SU-DHL-6 (cell line): ENCODE data around the gene SKOR1.

Source experiments
- H2AFZ ChIP-seq: fragments of 200-600 bp; sonication (generic); 2 replicates; pipeline ENCODE4 v1.6.1; 2014; ENCODE audit warnings: low read depth, mild to moderate bottlenecking, moderate library complexity, mixed read lengths, antibody characterized with exemption, low read length; ENCODE audit not compliant: severe bottlenecking
- H3F3A ChIP-seq: fragments of 200-600 bp; shearing (Covaris generic); 2 replicates; pipeline ENCODE4 v1.6.0; 2016; ENCODE audit warnings: antibody characterized with exemption, mild to moderate bottlenecking; ENCODE audit not compliant: insufficient read depth
- H3K27ac ChIP-seq: fragments of 200-600 bp; sonication (generic); 2 replicates; pipeline ENCODE4 v1.5.1; 2016; ENCODE audit warnings: low read depth, mild to moderate bottlenecking, low read length, moderate library complexity, mixed read lengths
- H3K27me3 ChIP-seq: fragments of 200-600 bp; sonication (generic), shearing (Covaris generic); 2 replicates; pipeline ENCODE4 v1.6.0; 2014; ENCODE audit warnings: mild to moderate bottlenecking, low read length
- H3K36me3 ChIP-seq: fragments of 200-600 bp; sonication (generic); 2 replicates; pipeline ENCODE4 v1.6.1; 2014; ENCODE audit warnings: mild to moderate bottlenecking, low read length, mixed read lengths
- H3K4me2 ChIP-seq: fragments of 300-600, 200-600 bp; shearing (Covaris generic), sonication (generic); 2 replicates; pipeline ENCODE4 v1.6.0; 2014; ENCODE audit warnings: low read length, low read depth, mild to moderate bottlenecking; ENCODE audit not compliant: poor library complexity, severe bottlenecking
- H3K4me3 ChIP-seq: fragments of 200-600 bp; sonication (generic); 2 replicates; pipeline ENCODE4 v1.5.1; 2014; ENCODE audit warnings: antibody characterized with exemption, low read length, mild to moderate bottlenecking, mixed read lengths; ENCODE audit not compliant: insufficient read depth, poor library complexity, severe bottlenecking
- H3K79me2 ChIP-seq: fragments of 200-600 bp; sonication (generic); 2 replicates; pipeline ENCODE4 v1.6.1; 2014; ENCODE audit warnings: mild to moderate bottlenecking, low read length, moderate library complexity; ENCODE audit not compliant: insufficient read depth
- H3K9ac ChIP-seq: fragments of 200-600 bp; sonication (generic); 2 replicates; pipeline ENCODE4 v1.7.0; 2014; ENCODE audit warnings: mild to moderate bottlenecking, low read length
- H3K9me2 ChIP-seq: fragments of 200-600 bp; sonication (generic); replicated peaks from 2 replicates; pipeline ENCODE4 v1.6.1; 2014; ENCODE audit warnings: low read length; ENCODE audit not compliant: insufficient read depth
- H3K9me3 ChIP-seq: fragments of 200-600 bp; sonication (generic); 2 replicates; pipeline ENCODE4 v1.6.1; 2014; ENCODE audit warnings: low read length, mixed read lengths; ENCODE audit not compliant: insufficient read depth
- H4K20me1 ChIP-seq: fragments of 200-600 bp; sonication (generic); 2 replicates; pipeline ENCODE4 v1.6.1; 2014; ENCODE audit warnings: low read depth, mild to moderate bottlenecking, antibody characterized with exemption, low read length, moderate library complexity, mixed read lengths
- EZH2phosphoT487 ChIP-seq: fragments of 200-600 bp; sonication (generic), shearing (Covaris generic); conservative IDR thresholded peaks from 2 replicates; pipeline ENCODE4 v1.6.1; 2018; ENCODE audit warnings: mild to moderate bottlenecking, antibody characterized with exemption, low read length, moderate library complexity, mixed read lengths
- TF ChIP-seq, protein P1 (sequence below): fragments of 200-600 bp; sonication (generic); IDR thresholded peaks from one replicate; pipeline ENCODE4 v1.5.1; 2017; ENCODE audit warnings: antibody characterized with exemption, mild to moderate bottlenecking, low read length, moderate library complexity; ENCODE audit not compliant: insufficient read depth, poor library complexity, severe bottlenecking

The SKOR1 gene

DNA sequence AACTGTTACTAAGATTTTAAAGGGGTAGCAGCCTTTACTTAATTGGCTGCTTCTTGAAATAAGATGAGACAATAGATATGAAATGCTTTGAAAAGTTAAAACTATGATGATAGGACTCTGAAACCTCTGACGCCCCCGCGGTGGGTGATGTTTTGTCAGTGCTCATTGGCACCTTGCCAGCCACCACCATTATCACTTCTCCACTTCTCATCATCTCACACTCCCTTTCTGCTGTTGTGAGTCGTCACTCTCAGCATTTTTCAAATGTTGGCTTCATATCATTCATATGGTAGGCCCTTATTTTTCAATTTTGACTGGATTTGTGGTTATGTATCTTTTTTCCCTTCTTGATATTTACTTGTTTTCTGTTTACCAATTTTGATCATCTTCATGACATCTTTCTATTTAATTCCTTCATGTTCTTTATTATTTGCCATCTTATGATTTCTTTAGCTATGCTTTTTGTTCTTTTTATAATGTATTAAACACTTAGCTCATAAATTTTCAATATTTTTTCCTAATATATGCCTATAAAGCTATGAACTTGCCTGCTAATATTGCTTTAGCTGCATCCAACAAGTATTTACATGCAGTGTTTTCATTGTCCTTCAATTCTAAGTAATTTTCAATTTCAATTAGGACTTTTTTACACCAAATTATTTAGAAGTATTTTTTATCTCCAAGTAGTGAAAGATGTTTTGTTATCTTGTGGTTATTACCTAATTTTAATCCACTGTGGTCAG, 30.3 kb upstream of the SKOR1 start:
- Histone ChIP-seq H3K4me2 (no peak overlapping the region), H3F3A (no peaks in the 10 kb centered on the region), H3K9me3 (0 out of 2 replicates have a peak, but pooled peaks cover 7% of the 10 kb centered on the region), H4K20me1 (no peaks in the 10 kb centered on the region), H3K9me2 (no peaks in the 10 kb centered on the region), H3K27me3 (no peaks in the 10 kb centered on the region), H3K36me3 (peaks cover 7% of the 10 kb centered on the region; the same call in 1 of the 2 replicates), H3K4me3 (no peak overlapping the region), H3K79me2 (no peaks in the 10 kb centered on the region), H3K9ac (no peak overlapping the region), H3K27ac (no peak overlapping the region), H2AFZ (no peak overlapping the region)
- TF ChIP-seq, protein P1, sequence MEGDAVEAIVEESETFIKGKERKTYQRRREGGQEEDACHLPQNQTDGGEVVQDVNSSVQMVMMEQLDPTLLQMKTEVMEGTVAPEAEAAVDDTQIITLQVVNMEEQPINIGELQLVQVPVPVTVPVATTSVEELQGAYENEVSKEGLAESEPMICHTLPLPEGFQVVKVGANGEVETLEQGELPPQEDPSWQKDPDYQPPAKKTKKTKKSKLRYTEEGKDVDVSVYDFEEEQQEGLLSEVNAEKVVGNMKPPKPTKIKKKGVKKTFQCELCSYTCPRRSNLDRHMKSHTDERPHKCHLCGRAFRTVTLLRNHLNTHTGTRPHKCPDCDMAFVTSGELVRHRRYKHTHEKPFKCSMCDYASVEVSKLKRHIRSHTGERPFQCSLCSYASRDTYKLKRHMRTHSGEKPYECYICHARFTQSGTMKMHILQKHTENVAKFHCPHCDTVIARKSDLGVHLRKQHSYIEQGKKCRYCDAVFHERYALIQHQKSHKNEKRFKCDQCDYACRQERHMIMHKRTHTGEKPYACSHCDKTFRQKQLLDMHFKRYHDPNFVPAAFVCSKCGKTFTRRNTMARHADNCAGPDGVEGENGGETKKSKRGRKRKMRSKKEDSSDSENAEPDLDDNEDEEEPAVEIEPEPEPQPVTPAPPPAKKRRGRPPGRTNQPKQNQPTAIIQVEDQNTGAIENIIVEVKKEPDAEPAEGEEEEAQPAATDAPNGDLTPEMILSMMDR = no peak
- no peak for TF ChIP-seq EZH2phosphoT487

DNA sequence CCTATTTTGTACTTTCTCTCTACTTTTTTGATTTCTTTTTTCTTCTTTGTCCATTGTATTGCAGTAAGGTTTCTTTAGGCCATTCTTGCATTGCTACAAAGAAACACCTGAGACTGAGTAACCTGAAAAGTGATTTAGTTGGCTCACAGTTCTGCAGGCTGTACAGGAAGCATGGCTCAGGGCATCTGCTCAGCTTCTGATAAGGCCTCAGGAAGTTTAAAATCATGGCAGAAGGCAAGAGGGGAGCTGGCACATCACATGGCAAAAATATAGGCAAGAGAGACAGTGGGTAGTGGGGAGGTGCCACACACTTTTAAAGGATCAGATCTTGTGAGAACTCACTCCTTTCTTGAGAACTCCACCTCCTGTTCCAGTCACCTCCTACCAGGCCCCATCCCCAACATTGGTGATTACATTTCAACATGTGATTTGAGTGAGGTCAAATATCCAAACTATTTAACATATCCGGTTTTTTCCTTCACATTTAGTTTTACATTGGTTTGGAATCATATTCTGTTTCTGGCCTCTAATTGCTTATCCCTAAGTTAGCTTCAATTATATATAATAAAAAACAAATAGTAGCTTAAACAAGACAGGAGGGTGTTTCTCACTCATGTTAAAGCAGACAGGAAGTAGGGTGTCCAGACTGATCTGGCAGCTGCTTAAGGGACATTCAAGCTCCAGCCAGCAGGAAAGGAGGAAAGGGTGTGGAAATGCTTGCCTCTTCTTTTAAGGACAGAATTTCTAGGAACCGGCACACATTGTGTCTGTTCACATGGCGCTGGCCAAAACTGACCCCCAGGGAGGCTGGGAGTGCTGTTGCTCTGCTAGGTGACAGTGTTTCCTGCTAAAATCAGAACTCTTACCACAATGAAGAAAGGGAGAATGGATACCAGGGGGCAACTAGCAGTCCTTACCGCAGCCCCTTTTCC, 28.8 kb upstream of the SKOR1 start:
- Histone ChIP-seq H2AFZ (no peak overlapping the region), H3K4me3 (no peak overlapping the region), H3K79me2 (no peaks in the 10 kb centered on the region), H3K9me2 (no peaks in the 10 kb centered on the region), H3K4me2 (no peak overlapping the region), H3K27ac (no peak overlapping the region), H3K36me3 (peaks cover 7% of the 10 kb centered on the region; the same call in 1 of the 2 replicates), H3F3A (no peaks in the 10 kb centered on the region), H3K27me3 (no peaks in the 10 kb centered on the region), H3K9me3 (0 out of 2 replicates have a peak, but pooled peaks cover 7% of the 10 kb centered on the region), H3K9ac (no peak overlapping the region), H4K20me1 (no peaks in the 10 kb centered on the region)
- TF ChIP-seq, protein P1 = no peak
- no peak for TF ChIP-seq EZH2phosphoT487

DNA sequence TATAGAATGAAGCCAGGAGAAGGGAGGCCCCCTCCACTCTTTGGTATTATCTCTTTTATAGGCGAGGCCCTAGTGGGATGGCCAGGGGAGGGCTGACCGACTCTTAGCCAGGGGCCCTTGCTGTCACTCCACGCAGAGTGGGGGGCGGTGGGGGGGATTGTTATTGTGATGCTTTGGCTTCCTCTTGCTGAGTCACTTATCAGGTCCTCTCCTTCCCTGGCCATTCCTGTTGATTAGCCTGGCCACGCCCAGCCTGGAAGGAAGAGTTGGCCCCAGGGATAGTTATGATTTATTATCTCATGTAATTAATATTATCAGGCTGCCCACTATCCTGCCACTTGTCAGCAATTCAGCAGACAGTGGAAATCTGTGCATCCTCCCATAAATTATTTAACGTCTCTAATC, 25.5 kb upstream of the SKOR1 start:
- Histone ChIP-seq H3K4me3 (no peak overlapping the region), H2AFZ (no peak overlapping the region)

More for the DNA sequence above, 25.5 kb upstream of the SKOR1 start:
- Histone ChIP-seq H3K9me2 (no peaks in the 10 kb centered on the region), H3K9me3 (0 out of 2 replicates have a peak, but pooled peaks cover 7% of the 10 kb centered on the region), H3K79me2 (no peaks in the 10 kb centered on the region), H3F3A (no peaks in the 10 kb centered on the region), H3K27me3 (no peaks in the 10 kb centered on the region), H3K27ac (no peak overlapping the region), H3K9ac (no peak overlapping the region), H3K4me2 (no peak overlapping the region), H3K36me3 (peaks cover 7% of the 10 kb centered on the region; the same call in 1 of the 2 replicates), H4K20me1 (no peaks in the 10 kb centered on the region)
- TF ChIP-seq EZH2phosphoT487 = no peak
